Keratinocyte (primary cell): ENCODE measurements around the gene WNT7A. TPM values are rescaled to one million over a fixed set of nuclear protein-coding genes. Genes with fewer than 3 reads are reported as not detected.

Experiments used
- DNase-seq: peaks from one replicate; pipeline ENCODE4 v3.0.0-alpha.2; 2011; ENCODE audit warnings: low read depth, missing footprints, low spot score
- FAIRE-seq: peaks from 2 replicates; lab custom pipeline; 2011; peaks lifted over from hg19 to GRCh38; lab: Jason Lieb, UNC
- H2AFZ ChIP-seq: 2 replicates; pipeline ENCODE4 v1.6.0; 2012; ENCODE audit warnings: low read length, control low read depth, inconsistent platforms; ENCODE audit not compliant: control insufficient read depth
- H3K27ac ChIP-seq: 2 replicates; pipeline ENCODE4 v1.5.1; 2011; ENCODE audit warnings: low read length; ENCODE audit not compliant: control insufficient read depth, insufficient read depth
- H3K27me3 ChIP-seq: 3 replicates; pipeline ENCODE4 v1.6.0; 2011; ENCODE audit warnings: low read length; ENCODE audit not compliant: control insufficient read depth, insufficient read depth; ENCODE audit errors: extremely low read depth
- H3K36me3 ChIP-seq, 2 experiments: 2 replicates in 1 of 2; 3 replicates in 1 of 2; pipeline ENCODE4 v1.5.1; 2011; ENCODE audit warnings: low read length in 2 of 2, mild to moderate bottlenecking in 1 of 2; ENCODE audit not compliant: control insufficient read depth in 2 of 2, insufficient read depth in 2 of 2; ENCODE audit errors: extremely low read depth in 1 of 2
- H3K4me1 ChIP-seq: 3 replicates; pipeline ENCODE4 v1.5.1; 2011; ENCODE audit warnings: low read length; ENCODE audit not compliant: control insufficient read depth, insufficient read depth; ENCODE audit errors: extremely low read depth
- H3K4me2 ChIP-seq: 3 replicates; pipeline ENCODE4 v1.6.0; 2011; ENCODE audit warnings: low read depth, low read length; ENCODE audit not compliant: control insufficient read depth, insufficient read depth; ENCODE audit errors: extremely low read depth
- H3K4me3 ChIP-seq, 3 experiments: fragments of 200-600 bp in 1 of 3; sonication (generic) in 1 of 3; 2 replicates in 2 of 3; 3 replicates in 1 of 3; pipeline ENCODE4 v1.5.1; 2011 to 2016; ENCODE audit warnings: low read length in 3 of 3, mild to moderate bottlenecking in 3 of 3, control low read depth in 2 of 3, inconsistent platforms in 1 of 3, low read depth in 1 of 3, mixed read lengths in 1 of 3, mixed run types in 1 of 3, moderate library complexity in 1 of 3; ENCODE audit not compliant: control insufficient read depth in 2 of 3, insufficient read depth in 2 of 3; ENCODE audit errors: extremely low read depth in 1 of 3
- H3K79me2 ChIP-seq: 2 replicates; pipeline ENCODE4 v1.6.0; 2012; ENCODE audit warnings: low read length; ENCODE audit not compliant: control insufficient read depth, insufficient read depth
- H3K9ac ChIP-seq: 3 replicates; pipeline ENCODE4 v1.6.0; 2011; ENCODE audit warnings: low read length; ENCODE audit not compliant: control insufficient read depth, insufficient read depth; ENCODE audit errors: extremely low read depth
- H3K9me1 ChIP-seq: 3 replicates; pipeline ENCODE4 v1.6.0; 2011; ENCODE audit warnings: low read length; ENCODE audit not compliant: control insufficient read depth, insufficient read depth; ENCODE audit errors: extremely low read depth
- H3K9me3 ChIP-seq: 2 replicates; pipeline ENCODE4 v1.5.1; 2012; ENCODE audit warnings: low read depth, low read length; ENCODE audit not compliant: control insufficient read depth
- H4K20me1 ChIP-seq: 3 replicates; pipeline ENCODE4 v1.6.0; 2011; ENCODE audit warnings: low read length; ENCODE audit not compliant: control insufficient read depth, insufficient read depth; ENCODE audit errors: extremely low read depth
- EZH2 ChIP-seq: IDR thresholded peaks from one replicate; pipeline ENCODE4 v1.6.1; 2012; ENCODE audit warnings: inconsistent platforms, mild to moderate bottlenecking, low read length, moderate library complexity
- dilution Hi-C: fragments of 300-500 bp; cut with MboI; formaldehyde crosslinking; loops from one replicate; pipeline ENCODE4 v1.7.0; 2020; ENCODE audit warnings: low sequenced_read_pairs; ENCODE audit not compliant: extremely low pct_ligation_motif_present
- polyA plus RNA-seq, 5 experiments: library from polyadenylated mRNA; depleted of rRNA in 3 of 5; stranded (reverse) in 3 of 5; stranded (forward) in 1 of 5; unstranded in 1 of 5; fragments of >200 nt; gene quantifications; 1 replicate in 1 of 5; 2 replicates in 3 of 5; 3 replicates in 1 of 5; pipeline versions ENCODE4 v1.2.1 to v1.2.3, GENCODE V29; 2011 to 2012; ENCODE audit warnings: missing spikeins in 2 of 5, low read depth in 1 of 5, low replicate concordance in 1 of 5
- TF ChIP-seq, protein P1 (sequence below), 3 experiments: IDR thresholded peaks in 1 of 3; conservative IDR thresholded peaks in 1 of 3; optimal IDR thresholded peaks in 1 of 3; 2 replicates in 2 of 3; 3 replicates in 1 of 3; pipeline versions ENCODE3 to v1.5.1; 2011; ENCODE audit warnings: low read length in 3 of 3, mild to moderate bottlenecking in 3 of 3, moderate library complexity in 2 of 3, control low read depth in 1 of 3, inconsistent platforms in 1 of 3; ENCODE audit not compliant: insufficient read depth in 2 of 3; ENCODE audit errors: extremely low read depth in 1 of 3

Gene WNT7A
- polyA plus RNA-seq, 1 donor (not counting 4 experiments of a cell fraction or from before 2014, with no cell fraction given) = 20.3 TPM

GRCh38 chr3:13852638-13853009 is 27.2 kb downstream of the WNT7A start:
- Histone ChIP-seq H3K27me3 (no peaks in the 10 kb centered on the region), H3K4me2 (peak overlapping the region; percentile 49), H3K9ac (peak overlapping the region; percentile 67), H3K4me1 (peaks cover 84% of the 10 kb centered on the region), H2AFZ (no peak overlapping the region), H3K36me3 (peaks cover 15 to 43% of the 10 kb centered on the region in 2 experiments), H3K27ac (peak overlapping the region; percentile 97), H3K9me1 (no peaks in the 10 kb centered on the region), H3K4me3 (no peak overlapping the region), H3K79me2 (peaks cover 51% of the 10 kb centered on the region), H3K9me3 (no peaks in the 10 kb centered on the region), H4K20me1 (no peaks in the 10 kb centered on the region)
- FAIRE-seq = peak; percentile 93
- dilution Hi-C loops = no loop called here
- TF ChIP-seq, protein P1, sequence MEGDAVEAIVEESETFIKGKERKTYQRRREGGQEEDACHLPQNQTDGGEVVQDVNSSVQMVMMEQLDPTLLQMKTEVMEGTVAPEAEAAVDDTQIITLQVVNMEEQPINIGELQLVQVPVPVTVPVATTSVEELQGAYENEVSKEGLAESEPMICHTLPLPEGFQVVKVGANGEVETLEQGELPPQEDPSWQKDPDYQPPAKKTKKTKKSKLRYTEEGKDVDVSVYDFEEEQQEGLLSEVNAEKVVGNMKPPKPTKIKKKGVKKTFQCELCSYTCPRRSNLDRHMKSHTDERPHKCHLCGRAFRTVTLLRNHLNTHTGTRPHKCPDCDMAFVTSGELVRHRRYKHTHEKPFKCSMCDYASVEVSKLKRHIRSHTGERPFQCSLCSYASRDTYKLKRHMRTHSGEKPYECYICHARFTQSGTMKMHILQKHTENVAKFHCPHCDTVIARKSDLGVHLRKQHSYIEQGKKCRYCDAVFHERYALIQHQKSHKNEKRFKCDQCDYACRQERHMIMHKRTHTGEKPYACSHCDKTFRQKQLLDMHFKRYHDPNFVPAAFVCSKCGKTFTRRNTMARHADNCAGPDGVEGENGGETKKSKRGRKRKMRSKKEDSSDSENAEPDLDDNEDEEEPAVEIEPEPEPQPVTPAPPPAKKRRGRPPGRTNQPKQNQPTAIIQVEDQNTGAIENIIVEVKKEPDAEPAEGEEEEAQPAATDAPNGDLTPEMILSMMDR (optimal IDR thresholded peaks at IDR 0.05 in 1 of 3, IDR thresholded peaks at IDR 0.05 in 1 of 3, conservative IDR thresholded peaks at IDR 0.05 in 1 of 3; ENCODE audit: extremely low read depth in 1 of 3, insufficient read depth in 2 of 3, low read length in 3 of 3) = no peak
- TF ChIP-seq EZH2 = no peak
- no peak for DNase-seq

DNA sequence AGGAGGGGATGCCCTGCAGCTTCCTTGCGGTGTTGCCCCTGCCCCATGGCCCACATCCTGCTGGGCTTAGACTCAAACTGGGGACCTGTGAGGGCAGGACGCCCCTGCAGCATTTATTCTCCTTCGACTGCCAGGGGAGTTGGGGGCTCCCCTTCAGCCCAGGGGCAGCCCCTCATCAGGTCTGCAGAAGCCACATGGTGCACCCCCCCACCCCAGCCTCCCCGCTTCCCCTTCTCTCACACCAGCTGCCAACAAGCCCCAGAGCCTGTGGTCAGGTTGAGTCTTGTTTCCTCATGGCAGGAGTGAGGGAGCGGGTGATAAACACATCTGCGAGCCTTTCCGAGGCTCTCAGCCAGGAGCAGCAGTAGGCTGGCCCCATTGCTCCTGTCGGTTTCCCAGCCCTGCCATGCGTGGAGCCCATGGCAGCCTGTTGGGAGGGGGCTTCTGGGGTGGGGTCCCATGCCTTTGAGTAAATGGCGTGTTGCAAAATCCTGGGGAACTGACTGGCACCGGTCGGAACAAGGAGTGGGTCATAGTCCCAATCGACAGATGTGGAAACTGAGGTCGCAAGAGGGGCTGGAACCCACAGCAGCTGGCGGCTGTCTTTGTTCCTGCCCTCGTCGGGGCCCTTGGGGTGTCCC is 27.8 kb downstream of the WNT7A start:
- peaks cover 16 to 46% of the 10 kb centered on the region in 2 experiments for H3K36me3 ChIP-seq
- peaks cover 53% of the 10 kb centered on the region for H3K79me2 ChIP-seq
- H4K20me1 ChIP-seq = no peaks in the 10 kb centered on the region
- H3K9me1 ChIP-seq = no peaks in the 10 kb centered on the region
- H3K4me1 ChIP-seq = peaks cover 79% of the 10 kb centered on the region
- no peaks in the 10 kb centered on the region for H3K27me3 ChIP-seq
- dilution Hi-C loops = no loop called here
- H3K4me3 ChIP-seq = no peak overlapping the region
- H3K9me3 ChIP-seq = no peaks in the 10 kb centered on the region
- H3K4me2 ChIP-seq = peak overlapping the region; percentile 49
- H3K27ac ChIP-seq = peak overlapping the region; percentile 97
- peak overlapping the region; percentile 67 for H3K9ac ChIP-seq
- DNase-seq (no peak), FAIRE-seq (peak; percentile 79)
- H2AFZ ChIP-seq = no peak overlapping the region
- TF ChIP-seq EZH2 = no peak
- TF ChIP-seq, protein P1 (optimal IDR thresholded peaks at IDR 0.05 in 1 of 3, IDR thresholded peaks at IDR 0.05 in 1 of 3, conservative IDR thresholded peaks at IDR 0.05 in 1 of 3; ENCODE audit: extremely low read depth in 1 of 3, insufficient read depth in 2 of 3, low read length in 3 of 3) = no peak
